Stimulated activated CD8-positive, alpha-beta memory T cell treated with anti-CD3 and anti-CD28 coated beads, Interleukin-2, amount 100 ng/mL, for 48 hours (primary cell): ENCODE measurements around the gene GNAZ.

Experiments
- DNase-seq, 2 donors: peaks; one replicate each; pipeline ENCODE4 v3.0.0-alpha.2; 2020; ENCODE audit warnings: low read depth in 2 of 2

GNAZ gene

GRCh38 chr22:23106344-23106743 lies 36.0 kb downstream of the GNAZ start:
- no peak for DNase-seq

- no peak for DNase-seq
These were observed 36.6 kb downstream of the GNAZ start for GRCh38 chr22:23106906-23107367.

DNA sequence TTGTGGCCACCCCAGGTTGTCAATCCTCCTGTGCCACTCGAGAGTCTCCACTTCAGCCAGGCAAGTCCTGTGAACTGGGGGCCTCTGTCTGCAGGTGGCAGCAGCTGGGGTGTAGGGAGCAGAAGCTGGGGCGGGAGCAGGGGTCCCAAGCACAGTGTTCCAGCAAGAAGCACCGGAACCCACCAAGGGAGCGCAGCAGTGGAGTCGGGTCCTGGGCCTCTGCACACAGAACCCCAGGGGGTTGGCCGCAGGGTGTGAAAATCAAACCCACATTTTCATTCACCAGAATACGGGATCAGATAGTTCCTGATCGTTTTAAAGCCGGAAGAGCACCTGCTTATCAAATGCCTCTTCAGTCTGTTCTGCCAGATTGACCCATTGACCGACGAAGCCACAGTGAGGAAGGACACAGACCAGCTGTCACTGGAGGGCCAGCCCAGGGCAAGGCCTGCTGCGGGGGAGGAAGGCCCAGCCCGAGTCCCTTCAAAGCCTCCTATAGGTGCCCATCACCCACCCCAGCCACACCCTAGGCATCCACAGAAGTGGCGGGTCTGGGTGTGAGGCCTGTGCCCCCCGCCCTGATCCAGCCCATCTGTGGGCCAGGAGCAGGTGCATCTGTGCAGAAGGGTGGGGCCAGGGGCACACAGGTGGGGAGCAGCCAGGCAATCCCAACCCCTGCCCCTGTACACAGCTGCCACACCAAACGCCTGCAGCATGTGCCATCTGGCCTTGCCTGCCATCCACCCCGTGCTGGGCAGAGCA lies 37.3 kb downstream of the GNAZ start:
- no peak for DNase-seq

DNA sequence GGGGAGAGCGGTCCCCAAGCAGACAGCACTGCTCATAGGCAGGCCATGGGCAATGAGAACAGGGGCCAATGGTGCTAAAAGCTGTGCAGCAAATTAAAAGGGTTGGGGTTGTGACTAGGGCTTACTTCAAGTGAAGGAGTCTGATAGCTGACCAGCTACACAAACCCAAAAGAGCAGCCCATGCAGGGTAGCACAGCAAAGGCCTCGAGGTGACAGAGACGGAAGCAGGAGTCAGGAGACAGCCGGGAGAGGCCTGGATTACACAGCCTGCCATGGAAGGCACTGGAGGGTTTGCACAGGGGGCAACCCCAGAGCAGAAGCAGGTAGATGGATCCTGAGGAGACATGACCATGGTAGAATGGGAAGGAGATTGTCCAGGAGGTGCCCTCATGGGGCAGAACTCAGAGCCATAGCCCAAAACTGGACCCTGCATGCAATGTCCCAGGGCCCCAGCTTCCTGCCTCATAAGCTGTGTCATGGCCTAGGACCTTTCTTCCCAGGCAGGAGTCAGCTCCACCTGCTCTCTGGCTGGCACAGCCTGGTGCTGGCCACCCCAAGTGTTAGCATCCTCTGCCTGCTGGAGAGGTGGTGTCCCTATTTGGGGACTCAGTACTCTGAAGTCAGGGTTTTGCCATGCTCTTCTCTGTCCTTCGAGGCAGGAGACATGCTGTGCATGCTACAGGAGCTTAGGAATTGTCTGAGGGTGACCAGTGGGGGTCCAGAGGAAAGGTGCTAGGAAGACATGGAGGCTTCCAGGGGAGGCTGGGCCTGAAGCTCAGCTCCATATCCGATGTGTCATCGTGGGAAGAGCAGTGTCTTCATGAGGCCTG lies 38.1 kb downstream of the GNAZ start:
- no peak for DNase-seq

GRCh38 chr22:23109079-23109347 lies 38.7 kb downstream of the GNAZ start:
- no peak for DNase-seq

DNA sequence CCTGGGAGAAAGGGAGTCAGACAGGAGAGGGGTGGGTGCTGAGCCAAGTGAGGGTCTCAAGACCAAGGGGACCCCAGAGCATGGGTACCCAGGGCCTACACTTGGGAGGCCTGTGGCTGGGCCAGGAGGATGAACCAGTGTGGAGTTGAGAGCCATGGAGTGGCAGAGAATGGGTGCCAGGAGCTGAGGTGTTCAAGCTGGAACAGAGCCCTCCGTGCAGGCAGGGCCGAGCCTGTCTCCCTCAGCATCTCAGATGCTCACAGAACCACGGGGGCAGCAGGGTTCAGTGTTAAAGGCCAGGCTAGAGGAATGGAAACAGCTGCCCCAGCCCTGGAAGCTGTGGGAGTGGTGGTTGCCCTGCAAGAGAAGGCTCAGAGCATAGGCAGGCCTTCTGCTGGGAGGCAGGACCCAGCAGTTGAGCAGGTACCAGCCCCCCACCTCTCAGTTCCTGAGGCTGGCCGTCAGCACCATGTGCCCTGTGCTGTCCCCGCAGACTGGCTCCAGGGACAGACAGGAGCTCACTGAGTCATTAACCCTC lies 39.2 kb downstream of the GNAZ start:
- DNase-seq: no peak

- no peak for DNase-seq
These were observed 40.0 kb downstream of the GNAZ start for GRCh38 chr22:23110190-23110921.

- no peak for DNase-seq
These were observed 40.7 kb downstream of the GNAZ start for GRCh38 chr22:23110922-23111527.

GRCh38 chr22:23112472-23113012 lies 42.2 kb downstream of the GNAZ start:
- DNase-seq: no peak

DNA sequence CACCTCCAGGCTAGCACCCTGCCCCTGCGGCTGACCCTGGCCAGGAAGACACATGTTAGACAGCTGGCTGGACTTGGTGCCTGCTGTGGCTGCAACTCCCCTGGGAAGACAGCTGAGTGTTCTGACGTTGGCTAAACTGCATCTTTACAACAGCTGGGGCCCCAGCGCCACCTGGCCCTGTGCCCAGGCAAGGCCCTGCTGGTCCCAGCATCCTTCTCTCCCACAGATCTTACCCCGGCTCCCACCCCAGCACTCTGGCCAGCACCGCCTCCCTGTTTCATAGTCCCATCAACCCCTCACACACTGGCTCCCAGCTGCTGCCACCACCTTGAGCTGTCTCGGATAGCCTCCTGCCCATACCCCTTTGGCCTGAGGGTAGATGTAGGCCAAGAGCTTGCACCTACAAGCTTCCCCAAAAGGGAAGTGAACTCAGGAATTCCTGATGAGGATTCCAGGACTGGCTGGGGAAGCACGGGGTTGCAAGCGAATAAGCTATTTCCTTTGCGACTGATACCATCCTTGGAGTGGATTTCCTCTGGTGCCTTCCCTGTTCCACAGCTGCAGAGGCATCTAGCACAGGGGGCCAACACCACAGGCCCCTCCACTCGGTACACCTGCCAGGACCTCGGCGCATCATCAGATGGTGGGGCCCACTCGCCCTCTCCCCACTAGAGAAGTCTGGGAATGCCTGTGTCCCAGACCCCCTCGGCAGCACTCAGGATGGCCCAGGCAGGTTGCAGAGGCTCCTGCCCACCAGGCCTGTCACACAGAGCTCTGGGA lies 42.9 kb downstream of the GNAZ start:
- DNase-seq: no peak

DNA sequence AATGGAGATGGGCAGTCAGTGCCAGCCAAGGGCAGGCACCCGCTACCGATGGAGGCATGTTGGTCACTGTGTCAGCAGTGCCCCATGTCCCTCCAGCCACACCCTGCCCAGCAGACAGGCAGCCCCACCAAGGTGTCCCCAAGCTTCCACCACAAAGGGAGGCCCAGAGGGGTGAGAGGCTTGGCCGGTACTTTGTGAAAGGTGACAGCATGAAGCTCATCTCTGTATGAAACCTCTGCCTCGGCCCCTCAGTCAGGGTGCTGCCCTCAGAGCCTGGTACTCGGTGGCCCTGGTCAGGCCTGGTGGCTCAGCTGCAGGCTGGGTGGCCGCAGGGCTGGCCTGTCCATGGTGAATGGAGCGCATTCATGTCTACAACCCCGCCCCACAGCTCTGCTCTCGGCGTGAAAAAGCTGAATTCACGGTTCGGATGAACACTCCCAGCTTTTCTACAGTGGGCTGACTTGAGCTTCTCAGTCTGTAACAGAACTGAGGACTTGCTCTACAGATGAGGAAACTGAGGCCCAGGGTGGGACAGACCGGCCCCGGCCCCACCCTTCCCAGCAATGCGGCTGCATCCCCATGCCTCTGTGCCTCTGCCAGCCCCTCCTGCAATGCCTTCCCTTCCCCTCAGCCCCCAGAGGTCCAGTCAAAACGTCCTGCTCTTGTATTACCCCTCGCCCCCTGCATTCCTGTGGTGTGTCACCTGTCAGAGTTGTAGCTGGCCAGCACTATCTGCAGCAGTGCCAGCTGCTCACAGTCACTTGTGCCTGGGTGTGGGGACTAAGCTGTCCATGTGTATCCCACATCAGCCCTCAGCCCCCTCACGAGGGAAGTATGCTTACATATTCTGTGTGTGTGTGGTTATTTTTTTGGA lies 43.8 kb downstream of the GNAZ start:
- DNase-seq: no peak

DNA sequence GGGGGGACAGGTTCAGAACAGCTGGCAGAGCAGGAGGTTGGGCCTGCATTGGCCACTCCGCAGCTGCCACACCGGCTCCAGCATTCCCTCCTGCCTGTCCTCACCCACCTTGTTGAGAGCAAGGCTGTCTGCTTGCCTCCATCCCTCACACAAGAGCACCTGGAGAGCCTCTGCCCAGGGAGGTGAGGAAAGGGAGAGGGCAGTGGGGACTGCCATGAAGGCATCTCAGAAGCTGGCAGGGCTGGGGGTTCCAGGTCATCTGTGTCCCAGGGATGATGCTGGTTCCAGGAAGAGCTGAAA lies 44.4 kb downstream of the GNAZ start:
- no peak for DNase-seq

GRCh38 chr22:23115369-23115768 lies 45.0 kb downstream of the GNAZ start:
- DNase-seq: no peak

DNA sequence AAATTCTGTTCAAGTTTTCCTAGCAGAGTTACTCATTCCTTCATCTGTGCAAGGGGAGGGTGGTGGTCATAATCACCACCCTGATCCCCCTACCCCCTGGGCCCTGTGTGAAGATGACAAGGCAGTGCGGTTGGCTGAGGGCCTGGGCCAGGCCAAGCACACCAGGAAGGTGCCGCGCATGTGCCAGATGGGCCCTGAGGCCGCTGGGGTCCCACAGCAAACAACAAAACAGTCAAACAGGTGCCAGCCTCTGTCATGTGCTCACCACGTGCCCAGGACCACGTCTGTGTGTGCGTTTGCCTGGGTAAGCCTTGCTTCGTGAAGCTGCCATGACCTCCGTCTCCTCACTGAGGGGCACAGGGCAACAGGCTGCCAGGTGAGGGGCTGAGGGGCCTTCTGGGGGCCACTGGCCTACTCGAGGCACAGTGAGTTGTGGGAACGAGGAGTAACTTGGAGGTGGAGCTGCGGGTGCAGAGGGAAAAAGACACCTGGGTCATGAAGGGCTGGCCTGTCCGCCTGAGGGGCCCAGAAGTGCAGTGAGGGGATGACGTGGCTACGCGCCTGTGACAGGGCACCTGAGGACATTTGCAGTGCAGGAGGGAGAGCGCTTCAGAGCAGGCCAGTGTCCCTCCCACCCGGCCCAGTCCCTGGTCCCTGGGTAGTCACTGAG lies 45.6 kb downstream of the GNAZ start:
- no peak for DNase-seq

DNA sequence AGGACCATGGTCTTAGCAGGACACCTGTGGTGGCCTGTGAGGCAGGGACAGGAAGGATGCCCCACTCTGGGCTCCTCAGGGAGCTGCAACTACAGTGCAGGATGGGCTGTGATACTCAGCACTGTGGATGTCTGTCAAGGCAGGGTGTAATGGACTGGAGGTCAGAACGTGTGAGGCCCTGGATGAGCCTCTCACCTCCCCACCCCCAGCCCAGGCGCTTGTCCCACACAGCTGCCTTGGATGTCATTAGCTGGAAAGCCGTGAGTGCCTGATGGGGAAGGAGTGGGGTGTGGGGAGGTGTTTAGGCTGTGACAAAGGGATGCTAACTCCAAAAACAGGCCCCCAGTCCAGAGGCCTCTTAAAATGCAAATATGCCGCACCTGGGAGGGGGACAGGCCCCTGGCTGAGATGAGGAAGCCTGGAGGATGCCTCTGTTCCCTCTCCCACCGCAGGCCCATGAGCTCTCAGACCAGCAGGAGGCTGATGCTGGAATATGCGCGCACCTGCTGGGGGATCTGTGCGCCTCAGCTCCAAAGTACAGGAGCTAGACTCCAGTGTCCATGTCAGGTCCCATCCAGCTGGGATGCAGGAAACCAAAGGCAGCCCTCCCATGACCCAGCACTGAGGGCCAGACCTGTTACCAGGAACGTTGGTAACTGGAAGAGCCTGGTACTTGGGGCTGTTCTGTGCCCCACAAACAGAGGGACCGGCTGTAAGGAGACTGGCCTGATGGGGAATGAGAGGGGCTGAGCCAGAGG lies 46.4 kb downstream of the GNAZ start:
- DNase-seq: no peak

- no peak for DNase-seq
These were observed 47.0 kb downstream of the GNAZ start for GRCh38 chr22:23117275-23117674.

- DNase-seq: no peak
These were observed 47.8 kb downstream of the GNAZ start for GRCh38 chr22:23117891-23118646.
